Measurements from ENCODE around the gene EVC2. TPM values are rescaled to one million over a fixed set of nuclear protein-coding genes. Genes with fewer than 3 reads are reported as not detected.

The EVC2 gene
- total RNA-seq, 5 donors from 2014 or later (not counting 1 experiment from before 2014, with no cell fraction given): 1.1 to 2.9 (median 1.8) TPM

- DNase-seq (no peak), ATAC-seq (replicated peaks in 1 of 4) (no peak)
- Histone ChIP-seq H3K27me3 (replicated peaks in 1 of 2; ENCODE audit: control insufficient read depth in 2 of 2, extremely low read depth in 1 of 2, insufficient read depth in 2 of 2, low read length in 1 of 2) (peaks cover 0 to 3% of the 10 kb centered on the region in 2 experiments), H3K9me3 (no peaks in the 10 kb centered on the region), H3K27ac (ENCODE audit: low read length) (no peak overlapping the region), H3K36me3 (ENCODE audit: control insufficient read depth in 2 of 2, extremely low read depth in 1 of 2, insufficient read depth in 1 of 2, low read length in 1 of 2) (no peaks in the 10 kb centered on the region), H3K4me1 (ENCODE audit: control insufficient read depth in 1 of 2, extremely low read depth in 1 of 2, insufficient read depth in 2 of 2, low read length in 2 of 2) (no peaks in the 10 kb centered on the region), H3K4me3 (ENCODE audit: control insufficient read depth in 1 of 2, extremely low read depth in 1 of 2, low read length in 1 of 2) (no peak overlapping the region)
- Mint-ChIP-seq H3K27ac (no peak overlapping the region), H3K4me3 (no peak overlapping the region), H3K27me3 (no peaks in the 10 kb centered on the region), H3K4me1 (no peaks in the 10 kb centered on the region), H3K36me3 (no peaks in the 10 kb centered on the region), H3K9me3 (no peaks in the 10 kb centered on the region)
- ChIA-PET CTCF (no interaction called here), POLR2A (no interaction called here)
- WGBS (ENCODE audit: insufficient coverage): no CpG with 5 or more reads among the region's 8 CpGs
Observed at GRCh38 chr4:5676763-5677162, 31.6 kb downstream of the EVC2 start.

DNA sequence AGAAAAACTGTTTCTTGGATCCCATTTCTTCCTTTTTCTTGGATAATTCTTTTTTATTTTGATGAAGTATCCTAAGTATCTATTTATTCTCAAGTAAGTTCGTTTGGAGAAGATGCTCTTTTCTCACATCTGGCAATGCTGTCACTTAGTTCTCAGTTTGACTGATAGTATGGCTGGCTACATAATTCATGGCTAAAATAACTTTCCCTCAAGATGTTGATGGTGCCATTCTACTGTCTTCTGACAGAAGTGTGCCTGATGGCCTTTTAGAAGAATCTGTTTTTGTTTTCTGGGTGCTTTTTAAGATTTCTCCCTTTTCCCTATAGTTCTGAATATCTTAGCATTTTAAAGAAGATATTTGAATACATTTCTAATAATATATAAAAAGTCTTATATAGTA is 41.6 kb downstream of the EVC2 start:
- H3K4me3 Mint-ChIP-seq: no peak overlapping the region
- H3K27ac Mint-ChIP-seq: no peak overlapping the region
- peaks cover 11% of the 10 kb centered on the region for H3K36me3 Mint-ChIP-seq
- POLR2A ChIA-PET: no interaction called here
- no peaks in the 10 kb centered on the region for H3K4me1 Mint-ChIP-seq
- H3K9me3 ChIP-seq: no peaks in the 10 kb centered on the region
- H3K4me1 ChIP-seq (ENCODE audit: control insufficient read depth in 1 of 2, extremely low read depth in 1 of 2, insufficient read depth in 2 of 2, low read length in 2 of 2): no peaks in the 10 kb centered on the region
- CTCF ChIA-PET: no interaction called here
- ATAC-seq (replicated peaks in 1 of 4) (no peak), DNase-seq (no peak)
- H3K27me3 Mint-ChIP-seq: no peaks in the 10 kb centered on the region
- H3K27ac ChIP-seq (ENCODE audit: low read length): no peak overlapping the region
- H3K9me3 Mint-ChIP-seq: peaks cover 9 to 19% (median 13%) of the 10 kb centered on the region in 3 donors
- H3K4me3 ChIP-seq (ENCODE audit: control insufficient read depth in 1 of 2, extremely low read depth in 1 of 2, low read length in 1 of 2): no peak overlapping the region
- peaks cover 0 to 4% of the 10 kb centered on the region in 2 experiments for H3K27me3 ChIP-seq (replicated peaks in 1 of 2; ENCODE audit: control insufficient read depth in 2 of 2, extremely low read depth in 1 of 2, insufficient read depth in 2 of 2, low read length in 1 of 2)
- no CpG with 5 or more reads among the region's 1 CpG for WGBS (ENCODE audit: insufficient coverage)
- H3K36me3 ChIP-seq (ENCODE audit: control insufficient read depth in 2 of 2, extremely low read depth in 1 of 2, insufficient read depth in 1 of 2, low read length in 1 of 2): no peaks in the 10 kb centered on the region

DNA sequence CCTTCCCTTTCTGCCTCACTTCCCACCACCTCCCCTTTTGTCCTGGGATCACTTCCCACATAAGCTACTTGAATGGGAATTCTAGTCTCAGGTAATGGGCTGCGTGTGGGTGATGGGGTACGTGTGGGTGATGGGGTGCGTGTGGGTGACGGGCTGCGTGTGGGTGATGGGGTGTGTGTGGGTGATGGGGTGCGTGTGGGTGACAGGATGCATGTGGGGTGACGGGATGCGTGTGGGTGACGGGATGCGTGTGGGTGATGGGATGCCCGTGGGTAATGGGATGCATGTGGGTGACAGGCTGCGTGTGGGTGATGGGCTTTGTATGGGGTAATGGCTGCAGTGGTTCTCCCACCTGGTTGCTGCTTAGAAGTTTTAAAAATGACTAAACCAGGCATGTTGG is 43.6 kb downstream of the EVC2 start:
- no peaks in the 10 kb centered on the region for H3K9me3 ChIP-seq
- DNase-seq: no peak
- ATAC-seq (replicated peaks in 1 of 4): no peak
- no peak overlapping the region for H3K27ac Mint-ChIP-seq
- H3K27me3 Mint-ChIP-seq: no peaks in the 10 kb centered on the region
- H3K36me3 Mint-ChIP-seq: peaks cover 12% of the 10 kb centered on the region
- no peak overlapping the region for H3K4me3 Mint-ChIP-seq
- WGBS (ENCODE audit: insufficient coverage): 83% methylated on average over 12 of the region's 12 CpGs
- no peak overlapping the region for H3K4me3 ChIP-seq (ENCODE audit: control insufficient read depth in 1 of 2, extremely low read depth in 1 of 2, low read length in 1 of 2)
- ChIA-PET POLR2A (no interaction called here), CTCF (no interaction called here)
- H3K36me3 ChIP-seq (ENCODE audit: control insufficient read depth in 2 of 2, extremely low read depth in 1 of 2, insufficient read depth in 1 of 2, low read length in 1 of 2): no peaks in the 10 kb centered on the region
- H3K9me3 Mint-ChIP-seq: peaks cover 10 to 24% (median 19%) of the 10 kb centered on the region in 3 donors
- peaks cover 0 to 4% of the 10 kb centered on the region in 2 experiments for H3K27me3 ChIP-seq (replicated peaks in 1 of 2; ENCODE audit: control insufficient read depth in 2 of 2, extremely low read depth in 1 of 2, insufficient read depth in 2 of 2, low read length in 1 of 2)
- H3K27ac ChIP-seq (ENCODE audit: low read length): no peak overlapping the region
- no peaks in the 10 kb centered on the region for H3K4me1 Mint-ChIP-seq
- H3K4me1 ChIP-seq (ENCODE audit: control insufficient read depth in 1 of 2, extremely low read depth in 1 of 2, insufficient read depth in 2 of 2, low read length in 2 of 2): no peaks in the 10 kb centered on the region

DNA sequence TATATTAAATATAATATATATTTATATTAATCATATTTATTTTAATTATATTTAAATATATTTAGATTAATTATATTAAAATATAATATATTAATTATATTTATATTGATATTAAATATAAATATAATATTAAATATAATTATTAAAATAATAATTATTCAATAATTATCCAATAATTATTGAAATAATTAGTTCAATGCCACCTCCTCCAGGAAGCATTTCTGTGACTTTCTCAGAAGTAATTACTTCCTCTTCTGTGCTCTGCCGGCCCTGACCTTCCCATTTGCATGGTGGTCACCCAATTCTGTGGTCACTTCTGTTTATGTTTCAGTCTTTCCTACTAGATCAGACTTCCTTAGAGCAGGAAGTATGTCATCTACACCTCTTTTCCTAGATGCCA is 45.8 kb downstream of the EVC2 start:
- ChIA-PET POLR2A (no interaction called here), CTCF (no interaction called here)
- Mint-ChIP-seq H3K4me1 (no peaks in the 10 kb centered on the region), H3K27ac (no peak overlapping the region), H3K27me3 (no peaks in the 10 kb centered on the region), H3K36me3 (peaks cover 12% of the 10 kb centered on the region), H3K9me3 (peaks cover 10 to 19% (median 18%) of the 10 kb centered on the region in 3 donors), H3K4me3 (no peak overlapping the region)
- WGBS (ENCODE audit: insufficient coverage): 38% methylated on average over 1 of the region's 1 CpG
- DNase-seq (no peak), ATAC-seq (replicated peaks in 1 of 4) (no peak)
- Histone ChIP-seq H3K9me3 (no peaks in the 10 kb centered on the region), H3K27ac (ENCODE audit: low read length) (no peak overlapping the region), H3K4me3 (ENCODE audit: control insufficient read depth in 1 of 2, extremely low read depth in 1 of 2, low read length in 1 of 2) (no peak overlapping the region), H3K4me1 (ENCODE audit: control insufficient read depth in 1 of 2, extremely low read depth in 1 of 2, insufficient read depth in 2 of 2, low read length in 2 of 2) (no peaks in the 10 kb centered on the region), H3K27me3 (replicated peaks in 1 of 2; ENCODE audit: control insufficient read depth in 2 of 2, extremely low read depth in 1 of 2, insufficient read depth in 2 of 2, low read length in 1 of 2) (peaks cover 0 to 4% of the 10 kb centered on the region in 2 experiments), H3K36me3 (ENCODE audit: control insufficient read depth in 2 of 2, extremely low read depth in 1 of 2, insufficient read depth in 1 of 2, low read length in 1 of 2) (no peaks in the 10 kb centered on the region)

DNA sequence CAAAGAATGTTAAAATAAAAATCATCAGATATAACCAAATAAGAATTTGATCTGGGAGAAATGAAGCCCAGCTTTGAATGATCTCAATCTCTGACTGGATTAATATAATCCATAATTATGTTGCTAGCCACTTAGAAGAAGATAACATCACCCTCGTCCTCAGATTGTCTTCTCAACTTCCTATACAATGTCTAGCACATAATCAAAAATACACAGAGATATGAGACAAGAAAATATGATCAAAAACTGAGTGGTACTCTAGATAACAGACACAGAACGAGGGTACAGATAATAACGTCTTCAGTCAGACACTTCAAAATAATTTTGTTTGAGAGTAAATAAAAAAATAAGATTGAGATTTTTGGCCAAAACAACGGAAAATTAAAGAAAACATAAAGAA is 47.1 kb downstream of the EVC2 start:
- no peak overlapping the region for H3K4me3 Mint-ChIP-seq

GRCh38 chr4:5660185-5660584 is 48.2 kb downstream of the EVC2 start:
- H3K4me3 Mint-ChIP-seq: no peak overlapping the region
- WGBS (ENCODE audit: insufficient coverage): no CpG with 5 or more reads among the region's 1 CpG

More for the DNA sequence above, 47.1 kb downstream of the EVC2 start:
- POLR2A ChIA-PET: no interaction called here
- ATAC-seq (replicated peaks in 1 of 4) (no peak), DNase-seq (no peak)
- Histone ChIP-seq H3K9me3 (no peaks in the 10 kb centered on the region), H3K27ac (ENCODE audit: low read length) (no peak overlapping the region), H3K36me3 (ENCODE audit: control insufficient read depth in 2 of 2, extremely low read depth in 1 of 2, insufficient read depth in 1 of 2, low read length in 1 of 2) (no peaks in the 10 kb centered on the region), H3K27me3 (replicated peaks in 1 of 2; ENCODE audit: control insufficient read depth in 2 of 2, extremely low read depth in 1 of 2, insufficient read depth in 2 of 2, low read length in 1 of 2) (peaks cover 0 to 8% of the 10 kb centered on the region in 2 experiments), H3K4me3 (ENCODE audit: control insufficient read depth in 1 of 2, extremely low read depth in 1 of 2, low read length in 1 of 2) (no peak overlapping the region), H3K4me1 (ENCODE audit: control insufficient read depth in 1 of 2, extremely low read depth in 1 of 2, insufficient read depth in 2 of 2, low read length in 2 of 2) (no peaks in the 10 kb centered on the region)
- peaks cover 10 to 15% (median 12%) of the 10 kb centered on the region in 3 donors for H3K9me3 Mint-ChIP-seq
- H3K27me3 Mint-ChIP-seq: no peaks in the 10 kb centered on the region
- WGBS (ENCODE audit: insufficient coverage): 73% methylated on average over 3 of the region's 4 CpGs
- no peaks in the 10 kb centered on the region for H3K4me1 Mint-ChIP-seq
- no peak overlapping the region for H3K27ac Mint-ChIP-seq
- H3K36me3 Mint-ChIP-seq: peaks cover 12% of the 10 kb centered on the region
- CTCF ChIA-PET: no interaction called here

DNA sequence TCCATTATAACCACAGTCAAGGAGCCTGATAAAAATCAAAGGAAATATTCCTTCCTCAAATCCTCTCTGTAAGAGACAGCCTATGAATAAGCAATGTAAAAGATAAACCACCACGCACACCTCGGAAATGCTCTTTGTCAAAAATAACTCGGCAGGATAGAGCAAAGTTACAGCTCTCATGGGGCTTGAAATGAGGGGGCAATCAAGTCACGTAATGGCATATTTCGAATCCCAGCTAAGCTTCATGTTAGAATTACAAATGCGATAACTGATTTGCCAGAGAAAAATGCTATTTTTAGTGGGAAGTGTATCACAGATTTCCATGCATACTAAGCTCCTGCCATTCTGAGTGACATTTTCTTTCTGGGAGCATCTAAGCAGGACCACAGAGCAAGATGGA is 49.4 kb downstream of the EVC2 start:
- no peak overlapping the region for H3K4me3 Mint-ChIP-seq
- no peak overlapping the region for H3K27ac ChIP-seq (ENCODE audit: low read length)
- ATAC-seq (replicated peaks in 1 of 4) (no peak), DNase-seq (no peak)
- no peaks in the 10 kb centered on the region for H3K27me3 Mint-ChIP-seq
- no peaks in the 10 kb centered on the region for H3K4me1 ChIP-seq (ENCODE audit: control insufficient read depth in 1 of 2, extremely low read depth in 1 of 2, insufficient read depth in 2 of 2, low read length in 2 of 2)
- H3K36me3 ChIP-seq (ENCODE audit: control insufficient read depth in 2 of 2, extremely low read depth in 1 of 2, insufficient read depth in 1 of 2, low read length in 1 of 2): no peaks in the 10 kb centered on the region
- WGBS (ENCODE audit: insufficient coverage): 100% methylated on average over 3 of the region's 6 CpGs
- ChIA-PET CTCF (no interaction called here), POLR2A (no interaction called here)
- no peaks in the 10 kb centered on the region for H3K4me1 Mint-ChIP-seq
- no peak overlapping the region for H3K4me3 ChIP-seq (ENCODE audit: control insufficient read depth in 1 of 2, extremely low read depth in 1 of 2, low read length in 1 of 2)
- no peak overlapping the region for H3K27ac Mint-ChIP-seq
- peaks cover 10% of the 10 kb centered on the region for H3K36me3 Mint-ChIP-seq
- H3K9me3 Mint-ChIP-seq: peaks cover 9 to 14% (median 12%) of the 10 kb centered on the region in 3 donors
- H3K27me3 ChIP-seq (replicated peaks in 1 of 2; ENCODE audit: control insufficient read depth in 2 of 2, extremely low read depth in 1 of 2, insufficient read depth in 2 of 2, low read length in 1 of 2): peaks cover 0 to 4% of the 10 kb centered on the region in 2 experiments
- H3K9me3 ChIP-seq: no peaks in the 10 kb centered on the region

More at GRCh38 chr4:5660185-5660584, 48.2 kb downstream of the EVC2 start:
- H3K4me1 Mint-ChIP-seq: no peaks in the 10 kb centered on the region
- H3K27me3 Mint-ChIP-seq: no peaks in the 10 kb centered on the region
- peaks cover 12% of the 10 kb centered on the region for H3K36me3 Mint-ChIP-seq
- Histone ChIP-seq H3K4me3 (ENCODE audit: control insufficient read depth in 1 of 2, extremely low read depth in 1 of 2, low read length in 1 of 2) (no peak overlapping the region), H3K27me3 (replicated peaks in 1 of 2; ENCODE audit: control insufficient read depth in 2 of 2, extremely low read depth in 1 of 2, insufficient read depth in 2 of 2, low read length in 1 of 2) (peaks cover 0 to 6% of the 10 kb centered on the region in 2 experiments), H3K36me3 (ENCODE audit: control insufficient read depth in 2 of 2, extremely low read depth in 1 of 2, insufficient read depth in 1 of 2, low read length in 1 of 2) (no peaks in the 10 kb centered on the region), H3K9me3 (no peaks in the 10 kb centered on the region), H3K27ac (ENCODE audit: low read length) (no peak overlapping the region), H3K4me1 (ENCODE audit: control insufficient read depth in 1 of 2, extremely low read depth in 1 of 2, insufficient read depth in 2 of 2, low read length in 2 of 2) (no peaks in the 10 kb centered on the region)
- CTCF ChIA-PET: no interaction called here
- POLR2A ChIA-PET: no interaction called here
- DNase-seq (no peak), ATAC-seq (replicated peaks in 1 of 4) (no peak)
- peaks cover 9 to 14% (median 12%) of the 10 kb centered on the region in 3 donors for H3K9me3 Mint-ChIP-seq
- no peak overlapping the region for H3K27ac Mint-ChIP-seq
